ENCODE results near the gene UMODL1. TPM values are rescaled to one million over a fixed set of nuclear protein-coding genes. Genes with fewer than 3 reads are reported as not detected.

UMODL1 gene
- total RNA-seq, 1 donor from 2014 or later: not detected

DNA sequence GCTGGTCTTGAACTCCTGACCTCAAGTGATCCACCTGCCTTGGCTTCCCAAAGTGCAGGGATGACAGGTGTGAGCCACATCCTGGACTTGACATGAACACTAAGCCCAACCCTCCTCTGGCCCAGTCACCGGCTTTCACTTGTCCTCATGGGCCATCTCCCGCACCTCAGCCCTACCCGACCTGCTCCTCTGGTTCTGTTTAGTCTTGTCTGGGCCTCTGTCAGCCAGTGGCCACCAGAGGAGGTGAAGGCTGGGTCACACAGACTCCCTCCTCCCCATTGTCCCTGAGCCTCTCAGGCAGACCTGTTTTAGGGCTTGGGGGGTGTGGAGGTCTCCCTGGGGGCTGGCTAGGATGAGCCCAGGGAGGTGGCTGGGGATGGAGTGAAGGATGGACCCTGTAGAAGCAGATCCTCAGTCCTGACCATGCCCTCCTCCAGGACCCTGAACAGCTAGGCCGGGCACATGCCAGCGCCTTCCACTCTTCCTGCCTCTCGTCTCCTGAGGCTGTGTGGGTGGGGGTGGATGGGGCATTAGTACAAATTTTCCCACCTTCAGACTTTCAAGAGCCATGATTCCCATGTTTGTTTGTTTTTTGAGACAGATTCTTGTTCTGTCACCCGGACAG lies 26.1 kb upstream of the UMODL1 start:
- H3K36me3 Mint-ChIP-seq (ENCODE audit: low read depth): no peaks in the 10 kb centered on the region
- H3K9me3 Mint-ChIP-seq: no peaks in the 10 kb centered on the region
- intact Hi-C loops (cut with micrococcal nuclease): no loop called here
- no peak overlapping the region for H3K4me3 Mint-ChIP-seq
- no peak overlapping the region for H3K27ac Mint-ChIP-seq
- peaks cover 4% of the 10 kb centered on the region for H3K27me3 Mint-ChIP-seq
- no peaks in the 10 kb centered on the region for H3K4me1 Mint-ChIP-seq
- DNase-seq: no peak

DNA sequence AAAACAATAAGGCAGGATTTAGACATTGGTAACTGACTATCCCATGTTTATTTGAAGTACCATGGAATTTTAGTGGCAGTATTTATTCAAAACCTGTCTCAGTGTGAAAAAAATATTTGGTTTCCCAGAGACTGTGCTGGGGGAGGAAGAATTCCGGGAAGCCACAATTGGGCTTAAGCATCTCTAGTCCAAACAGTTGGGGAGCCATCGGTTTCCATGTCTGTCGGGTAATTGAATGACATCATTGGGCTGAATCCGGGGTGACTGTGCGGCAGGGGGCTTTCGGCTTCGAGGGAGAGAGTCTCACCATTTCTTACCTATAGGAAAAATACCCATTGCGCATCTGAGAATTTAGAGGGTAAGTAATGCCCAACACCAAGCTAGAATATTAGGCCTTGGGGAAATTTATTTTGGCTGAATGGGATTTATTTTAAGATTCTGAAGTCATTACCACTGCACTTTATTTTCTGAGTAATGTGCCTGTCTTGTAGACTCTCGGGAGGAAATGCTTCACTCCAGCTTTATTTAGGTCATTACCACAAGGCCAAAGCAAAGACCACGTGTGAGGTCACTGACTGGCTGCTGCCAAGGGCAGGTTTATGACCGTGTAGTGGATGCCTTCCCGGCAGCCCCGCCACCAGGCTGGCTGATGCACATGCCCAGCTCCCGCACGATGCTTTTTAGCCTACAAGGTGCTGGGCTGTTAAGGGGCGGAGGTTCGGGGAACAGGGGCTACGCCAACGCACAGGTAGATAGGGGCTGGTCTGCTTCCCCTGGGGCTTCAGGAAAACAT lies 23.1 kb upstream of the UMODL1 start:
- peaks cover 8% of the 10 kb centered on the region for H3K27me3 Mint-ChIP-seq
- H3K9me3 Mint-ChIP-seq: no peaks in the 10 kb centered on the region
- no peaks in the 10 kb centered on the region for H3K36me3 Mint-ChIP-seq (ENCODE audit: low read depth)
- no peak for DNase-seq
- H3K27ac Mint-ChIP-seq: no peak overlapping the region
- intact Hi-C loops (cut with micrococcal nuclease): no loop called here
- no peaks in the 10 kb centered on the region for H3K4me1 Mint-ChIP-seq
- no peak overlapping the region for H3K4me3 Mint-ChIP-seq

DNA sequence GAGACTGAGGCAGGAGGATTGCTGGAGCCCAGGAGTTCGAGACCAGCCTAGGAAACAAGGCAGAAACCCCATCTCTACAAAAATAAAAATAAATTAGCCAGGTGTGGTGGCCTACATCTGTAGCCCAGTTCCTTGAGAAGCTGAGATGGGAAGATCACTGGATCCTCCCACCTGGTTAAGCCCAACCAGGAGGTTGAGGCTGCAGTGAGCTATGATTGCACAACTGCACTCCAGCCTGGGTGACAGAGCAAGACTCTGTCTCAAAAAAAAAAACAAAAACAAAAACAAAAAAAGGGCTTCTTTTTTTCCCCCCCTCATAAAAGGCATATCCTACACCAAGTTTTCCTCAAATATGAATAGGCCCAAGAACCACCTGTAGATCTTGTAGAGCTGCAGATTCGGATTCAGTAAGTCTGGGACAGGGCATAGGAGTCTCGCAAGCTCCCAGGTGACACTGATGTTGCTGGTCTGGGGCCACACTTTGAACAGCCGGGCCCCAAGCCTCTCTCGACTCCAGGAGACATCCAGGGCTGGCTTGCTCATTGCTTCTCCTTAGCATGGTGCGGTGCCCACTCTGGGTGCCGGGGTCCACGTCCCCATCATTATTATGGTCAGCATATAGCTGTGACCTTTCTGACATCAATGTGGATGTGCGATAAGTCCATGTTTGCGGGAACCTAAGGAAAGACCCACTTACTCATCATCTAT lies 22.1 kb upstream of the UMODL1 start:
- no peak for DNase-seq
- H3K27ac Mint-ChIP-seq: no peak overlapping the region
- H3K4me3 Mint-ChIP-seq: no peak overlapping the region
- no peaks in the 10 kb centered on the region for H3K36me3 Mint-ChIP-seq (ENCODE audit: low read depth)
- no peaks in the 10 kb centered on the region for H3K4me1 Mint-ChIP-seq
- H3K27me3 Mint-ChIP-seq: peaks cover 11% of the 10 kb centered on the region
- intact Hi-C loops (cut with micrococcal nuclease): no loop called here
- no peaks in the 10 kb centered on the region for H3K9me3 Mint-ChIP-seq

DNA sequence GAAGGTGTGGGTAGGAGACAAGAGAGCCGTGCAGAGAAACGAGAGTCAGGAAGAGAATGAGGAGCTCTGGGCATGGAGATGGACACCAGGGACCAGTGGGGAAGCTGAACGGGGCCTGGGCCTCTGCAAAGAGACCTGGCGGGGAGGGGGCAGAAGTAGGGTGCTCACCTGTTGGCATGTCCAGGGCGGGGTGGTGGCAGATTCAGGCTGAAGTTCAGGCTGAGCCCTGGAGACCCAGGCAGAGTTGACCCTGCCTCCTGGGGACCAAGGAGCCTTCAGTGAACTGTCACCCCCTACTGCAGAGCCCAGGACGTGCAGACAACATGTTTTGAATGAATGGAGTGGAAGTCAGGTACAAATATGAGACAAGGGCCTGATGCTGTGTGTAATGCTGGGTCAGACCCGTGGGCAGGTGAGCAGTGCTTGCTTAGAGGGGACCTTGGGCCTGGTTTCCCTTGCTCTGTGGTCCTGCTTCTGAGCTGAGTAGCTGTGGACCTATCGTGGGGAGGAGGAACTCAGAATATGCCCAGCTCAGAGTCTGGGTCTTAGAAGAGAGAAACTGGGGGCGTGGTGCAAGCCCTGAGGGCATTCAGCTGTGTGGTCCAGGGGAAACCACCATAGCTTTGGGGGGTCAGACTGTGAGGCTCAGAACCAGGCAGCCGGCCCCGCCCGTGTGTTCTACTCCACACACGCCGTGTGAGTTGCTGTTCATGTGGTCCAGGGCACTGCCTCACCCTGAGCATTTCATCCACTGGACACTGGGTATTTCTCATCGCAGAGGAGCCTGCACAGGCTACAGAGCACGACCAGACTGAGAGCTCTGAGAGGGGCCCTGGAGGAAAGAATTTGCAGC lies 21.3 kb upstream of the UMODL1 start:
- intact Hi-C loops (cut with micrococcal nuclease): no loop called here
- DNase-seq: no peak
- no peaks in the 10 kb centered on the region for H3K4me1 Mint-ChIP-seq
- no peaks in the 10 kb centered on the region for H3K9me3 Mint-ChIP-seq
- H3K27ac Mint-ChIP-seq: no peak overlapping the region
- H3K4me3 Mint-ChIP-seq: no peak overlapping the region
- no peaks in the 10 kb centered on the region for H3K36me3 Mint-ChIP-seq (ENCODE audit: low read depth)
- H3K27me3 Mint-ChIP-seq: peaks cover 12% of the 10 kb centered on the region

DNA sequence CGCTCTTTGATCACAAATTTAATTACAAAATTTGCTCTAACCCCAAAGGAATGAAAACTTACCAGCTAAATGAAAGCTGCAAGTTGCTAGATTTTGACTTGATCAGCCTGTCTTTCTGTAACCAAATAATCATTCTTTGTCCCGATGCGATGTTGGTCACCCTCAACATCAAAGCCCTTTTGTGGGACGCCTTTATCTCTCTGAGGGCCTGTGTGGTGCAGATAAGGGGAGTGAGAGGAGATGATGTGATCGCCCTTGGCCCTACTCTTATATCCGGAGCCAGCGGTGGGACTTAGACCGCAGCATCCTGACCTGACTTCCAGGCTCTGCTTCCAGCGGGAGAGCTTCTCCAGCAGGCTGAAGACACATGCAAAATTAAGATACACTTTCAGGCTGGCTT lies 19.3 kb upstream of the UMODL1 start:
- no peak for DNase-seq

DNA sequence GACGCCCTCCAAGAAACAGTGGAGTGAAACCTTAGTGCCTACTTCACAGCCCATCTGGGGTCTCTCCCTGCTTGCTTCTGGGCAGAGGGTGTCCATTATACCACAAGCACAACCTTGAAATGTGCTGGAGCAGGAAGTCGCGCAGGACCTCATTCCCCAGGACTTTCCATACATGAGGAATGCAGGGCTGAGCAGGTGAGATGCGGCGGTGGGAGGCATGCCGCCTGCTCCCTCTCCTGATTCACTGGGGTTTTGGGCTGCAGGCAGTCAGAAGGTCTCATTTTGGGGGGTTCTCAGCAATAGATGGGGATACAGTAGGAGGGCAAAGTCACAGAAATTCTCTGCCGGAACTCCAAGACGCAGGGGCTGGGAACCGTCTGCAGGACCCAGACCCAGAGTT lies 15.7 kb upstream of the UMODL1 start:
- Mint-ChIP-seq H3K4me1 (peaks cover under 1% of the 10 kb centered on the region), H3K27ac (no peak overlapping the region), H3K27me3 (peaks cover 14% of the 10 kb centered on the region), H3K36me3 (ENCODE audit: low read depth) (no peaks in the 10 kb centered on the region), H3K9me3 (no peaks in the 10 kb centered on the region), H3K4me3 (no peak overlapping the region)
- intact Hi-C loops (cut with micrococcal nuclease): no loop called here
- DNase-seq: no peak

More for the DNA sequence above, 19.3 kb upstream of the UMODL1 start:
- Mint-ChIP-seq H3K9me3 (no peaks in the 10 kb centered on the region), H3K4me3 (no peak overlapping the region), H3K27ac (no peak overlapping the region), H3K36me3 (ENCODE audit: low read depth) (no peaks in the 10 kb centered on the region), H3K27me3 (peaks cover 14% of the 10 kb centered on the region), H3K4me1 (no peaks in the 10 kb centered on the region)
- intact Hi-C loops (cut with micrococcal nuclease): no loop called here

DNA sequence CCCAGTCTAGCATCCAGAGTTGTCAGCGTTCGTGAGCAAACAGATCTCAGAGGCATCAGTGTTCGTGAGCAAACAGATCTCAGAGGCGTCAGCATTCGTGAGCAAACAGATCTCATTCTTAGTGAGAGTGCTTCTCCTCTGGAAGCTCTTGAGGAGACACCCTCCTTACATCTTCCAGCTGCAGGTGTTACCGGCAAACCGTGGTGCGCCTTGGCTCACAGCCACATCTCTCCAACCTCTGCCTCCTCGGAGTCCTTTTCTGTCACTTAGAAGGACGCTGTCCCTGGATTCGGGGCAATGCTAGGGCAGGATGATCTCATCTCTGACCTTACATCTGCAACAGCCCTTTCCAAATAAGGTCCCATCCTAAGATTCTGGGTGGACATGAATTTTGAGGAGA lies 14.6 kb upstream of the UMODL1 start:
- peaks cover 14% of the 10 kb centered on the region for H3K27me3 Mint-ChIP-seq
- intact Hi-C loops (cut with micrococcal nuclease): no loop called here

DNA sequence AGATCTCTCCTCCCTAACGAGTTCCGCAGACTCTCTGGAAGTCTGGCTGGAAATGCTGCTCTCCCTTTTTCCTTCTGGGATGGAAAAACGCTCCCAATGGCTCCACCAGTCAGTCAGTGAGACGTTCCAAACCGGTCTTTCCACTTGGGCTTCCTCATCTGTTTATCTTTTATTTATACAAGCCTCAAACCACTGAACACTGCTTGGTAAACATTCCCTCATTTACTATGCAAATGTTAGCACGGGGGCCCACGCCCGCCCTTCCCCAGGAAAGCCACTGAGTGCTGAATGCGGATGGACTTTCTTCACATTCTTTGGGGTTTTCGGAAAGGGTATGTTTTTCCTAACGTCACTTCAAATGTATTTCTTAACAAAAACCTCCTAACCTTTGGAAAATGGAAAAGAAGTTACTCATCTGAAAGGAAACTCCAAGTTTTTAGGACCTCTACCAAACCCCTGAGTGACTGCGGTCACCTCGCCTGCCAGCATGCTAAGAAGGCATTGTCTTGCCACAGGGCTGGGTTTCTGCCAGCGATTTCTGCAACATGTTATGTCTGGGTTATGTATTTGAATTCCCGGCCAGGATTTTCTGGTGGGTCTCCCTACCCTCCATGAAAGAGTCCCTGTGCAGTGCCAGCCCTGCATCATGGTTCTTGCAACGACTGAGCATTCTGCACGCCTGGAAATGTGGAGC lies 14.0 kb upstream of the UMODL1 start:
- H3K4me1 Mint-ChIP-seq: peaks cover 15% of the 10 kb centered on the region
- H3K27me3 Mint-ChIP-seq: peaks cover 14% of the 10 kb centered on the region
- intact Hi-C loops (cut with micrococcal nuclease): no loop called here
- H3K36me3 Mint-ChIP-seq (ENCODE audit: low read depth): no peaks in the 10 kb centered on the region
- H3K27ac Mint-ChIP-seq: no peak overlapping the region
- H3K4me3 Mint-ChIP-seq: no peak overlapping the region
- no peak for DNase-seq
- no peaks in the 10 kb centered on the region for H3K9me3 Mint-ChIP-seq

More for the DNA sequence above, 14.6 kb upstream of the UMODL1 start:
- DNase-seq: no peak
- Mint-ChIP-seq H3K27ac (no peak overlapping the region), H3K36me3 (ENCODE audit: low read depth) (no peaks in the 10 kb centered on the region), H3K4me3 (no peak overlapping the region), H3K4me1 (peaks cover 8% of the 10 kb centered on the region), H3K9me3 (no peaks in the 10 kb centered on the region)

DNA sequence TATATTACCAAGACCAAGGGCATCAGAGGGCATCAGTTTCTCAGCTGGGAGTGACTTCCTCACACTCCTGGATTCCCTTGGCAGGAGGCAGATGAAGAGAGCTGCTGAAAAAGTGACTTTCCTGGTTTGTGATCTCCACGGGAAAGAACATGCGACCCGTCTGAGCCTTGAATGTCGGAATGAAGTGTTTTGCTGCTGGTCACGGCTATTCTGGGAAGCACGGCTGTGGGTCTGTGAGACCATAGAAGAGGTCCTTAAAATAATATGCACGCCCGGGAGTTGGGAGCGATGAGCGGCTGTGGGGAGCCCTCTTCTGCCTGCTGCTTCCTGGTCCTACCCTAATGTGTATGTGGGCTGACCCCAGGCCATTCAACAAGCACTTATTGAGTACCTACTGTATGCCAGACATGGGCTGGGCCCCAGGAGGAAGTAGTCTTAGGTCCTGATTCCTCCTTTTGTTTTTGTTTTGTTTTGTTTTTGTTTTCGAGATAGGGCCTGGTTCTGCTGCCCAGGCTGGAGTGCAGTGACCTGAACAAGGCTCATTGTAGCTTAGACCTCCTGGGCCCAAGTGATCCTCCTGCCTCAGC lies 13.2 kb upstream of the UMODL1 start:
- H3K4me3 Mint-ChIP-seq: no peak overlapping the region
- H3K27ac Mint-ChIP-seq: no peak overlapping the region
- H3K36me3 Mint-ChIP-seq (ENCODE audit: low read depth): no peaks in the 10 kb centered on the region
- H3K4me1 Mint-ChIP-seq: peaks cover 23% of the 10 kb centered on the region
- H3K9me3 Mint-ChIP-seq: no peaks in the 10 kb centered on the region
- H3K27me3 Mint-ChIP-seq: peaks cover 8% of the 10 kb centered on the region
- no peak for DNase-seq
- intact Hi-C loops (cut with micrococcal nuclease): no loop called here

DNA sequence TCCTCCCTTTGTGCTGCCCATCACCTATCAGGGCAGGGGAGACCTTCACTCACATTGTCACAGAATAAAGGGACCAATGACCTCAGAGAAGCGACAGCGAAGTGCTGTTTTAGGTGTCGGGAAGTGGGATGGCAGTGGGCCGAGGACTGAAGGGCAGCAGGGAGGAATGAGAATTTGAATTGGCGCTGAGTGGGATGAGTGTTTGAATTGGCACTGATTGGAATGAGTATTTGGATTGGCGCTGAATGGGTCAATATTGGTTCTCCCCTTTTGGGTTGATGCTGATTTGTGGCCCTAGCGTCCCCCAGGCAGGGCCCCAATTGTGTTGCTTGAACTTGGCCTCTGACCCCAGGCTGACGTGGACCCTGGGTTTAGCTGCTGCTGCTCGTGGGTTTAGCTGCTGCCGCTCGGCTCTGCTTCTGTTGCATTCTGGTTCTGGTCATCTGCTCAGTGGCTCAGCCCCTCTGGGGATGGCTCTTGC lies 12.4 kb upstream of the UMODL1 start:
- H3K4me1 Mint-ChIP-seq: peaks cover 29% of the 10 kb centered on the region
- intact Hi-C loops (cut with micrococcal nuclease): no loop called here
- DNase-seq: no peak
- H3K27me3 Mint-ChIP-seq: peaks cover 4% of the 10 kb centered on the region
- H3K4me3 Mint-ChIP-seq: no peak overlapping the region
- H3K9me3 Mint-ChIP-seq: no peaks in the 10 kb centered on the region
- H3K36me3 Mint-ChIP-seq (ENCODE audit: low read depth): no peaks in the 10 kb centered on the region
- no peak overlapping the region for H3K27ac Mint-ChIP-seq

DNA sequence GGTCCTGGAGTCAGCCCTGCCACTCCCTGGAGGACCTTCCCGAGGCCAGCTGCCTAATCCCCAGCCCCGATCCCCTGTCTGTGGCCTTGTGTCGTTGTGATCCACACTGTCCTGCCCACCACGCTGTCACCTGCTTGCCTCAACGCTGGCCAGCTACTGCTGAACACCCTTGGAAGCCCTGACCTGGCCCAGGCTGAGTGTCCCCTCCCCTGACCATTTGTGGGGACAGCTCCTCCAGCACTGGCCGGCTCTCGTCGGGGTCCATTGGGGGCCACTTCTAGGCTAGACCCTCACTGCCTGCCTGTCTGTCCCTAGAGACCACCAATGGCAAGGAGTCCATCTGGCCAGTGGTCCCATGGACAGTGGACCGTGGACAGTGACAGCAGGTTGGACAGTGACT lies 12.0 kb upstream of the UMODL1 start:
- H3K27me3 Mint-ChIP-seq: peaks cover 4% of the 10 kb centered on the region
- no peak overlapping the region for H3K4me3 Mint-ChIP-seq
- no peaks in the 10 kb centered on the region for H3K9me3 Mint-ChIP-seq
- no peaks in the 10 kb centered on the region for H3K36me3 Mint-ChIP-seq (ENCODE audit: low read depth)
- peaks cover 34% of the 10 kb centered on the region for H3K4me1 Mint-ChIP-seq
- no peak overlapping the region for H3K27ac Mint-ChIP-seq
- DNase-seq: no peak
- intact Hi-C loops (cut with micrococcal nuclease): no loop called here

DNA sequence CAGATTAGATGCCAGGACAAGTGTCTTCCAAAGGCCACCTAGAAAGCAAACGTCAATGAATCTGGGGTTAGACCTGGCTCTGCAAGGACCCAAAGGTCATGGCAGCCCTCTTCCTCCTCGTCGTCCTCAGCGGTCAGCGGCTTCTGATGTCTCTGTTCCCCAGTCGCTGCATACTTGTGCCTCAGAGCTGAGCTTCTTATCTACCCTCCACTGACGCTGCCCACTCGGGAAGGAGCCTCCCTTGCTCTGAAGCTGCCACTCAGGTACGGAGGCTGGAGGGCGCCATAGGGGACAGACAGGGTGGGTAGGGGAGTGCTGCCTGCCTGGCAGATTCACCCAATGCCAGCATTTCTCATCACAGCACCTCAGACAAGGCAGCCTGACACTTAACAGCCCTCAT lies 11.4 kb upstream of the UMODL1 start:
- H3K36me3 Mint-ChIP-seq (ENCODE audit: low read depth): no peaks in the 10 kb centered on the region
- DNase-seq: no peak
- peaks cover 39% of the 10 kb centered on the region for H3K4me1 Mint-ChIP-seq
- no peaks in the 10 kb centered on the region for H3K9me3 Mint-ChIP-seq
- H3K27me3 Mint-ChIP-seq: peaks cover 2% of the 10 kb centered on the region
- peak overlapping the region; percentile 26 for H3K27ac Mint-ChIP-seq
- intact Hi-C loops (cut with micrococcal nuclease): no loop called here
- H3K4me3 Mint-ChIP-seq: no peak overlapping the region

DNA sequence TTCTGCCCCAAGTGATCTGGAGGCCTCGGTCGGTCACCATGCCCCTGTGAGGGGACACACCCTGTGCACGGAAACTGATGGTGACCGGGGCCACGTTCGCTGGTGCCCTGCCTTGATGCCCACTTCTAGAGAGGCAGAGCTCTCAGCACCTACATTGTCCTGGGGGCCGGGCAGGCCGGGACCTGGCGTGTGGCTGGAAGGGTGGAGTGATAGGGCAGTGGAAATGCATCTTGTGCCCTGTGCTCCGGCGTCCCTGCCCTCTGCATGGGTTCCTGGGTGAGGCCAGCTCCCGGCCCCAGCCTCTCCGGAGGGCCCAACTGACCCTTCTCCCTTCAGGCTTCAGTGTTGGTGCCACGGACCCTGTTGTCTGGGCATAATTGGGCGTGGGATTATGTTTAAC lies 11.0 kb upstream of the UMODL1 start:
- intact Hi-C loops (cut with micrococcal nuclease): no loop called here
- peaks cover 2% of the 10 kb centered on the region for H3K27me3 Mint-ChIP-seq
- H3K9me3 Mint-ChIP-seq: no peaks in the 10 kb centered on the region
- no peaks in the 10 kb centered on the region for H3K36me3 Mint-ChIP-seq (ENCODE audit: low read depth)
- H3K4me3 Mint-ChIP-seq: no peak overlapping the region
- DNase-seq: no peak
- peaks cover 39% of the 10 kb centered on the region for H3K4me1 Mint-ChIP-seq
- no peak overlapping the region for H3K27ac Mint-ChIP-seq
